Measurements from ENCODE around the gene DOCK2.

The DOCK2 gene

GRCh38 chr5:169913479-169913878 is 276.4 kb downstream of the DOCK2 start:
- no peak for DNase-seq (ENCODE audit: low spot score)
- no peak for TF ChIP-seq CTCF (IDR thresholded peaks at IDR 0.05; ENCODE audit: extremely low read depth, missing control alignments)

- DNase-seq (ENCODE audit: low spot score) = no peak
- TF ChIP-seq CTCF (IDR thresholded peaks at IDR 0.05; ENCODE audit: extremely low read depth, missing control alignments) = no peak
These were observed 277.7 kb downstream of the DOCK2 start for GRCh38 chr5:169914766-169915165.

- DNase-seq (ENCODE audit: low spot score) = no peak
- TF ChIP-seq CTCF (IDR thresholded peaks at IDR 0.05; ENCODE audit: extremely low read depth, missing control alignments) = no peak
These were observed 280.4 kb downstream of the DOCK2 start for GRCh38 chr5:169917500-169917899.

- TF ChIP-seq CTCF (IDR thresholded peaks at IDR 0.05; ENCODE audit: extremely low read depth, missing control alignments) = no peak
- no peak for DNase-seq (ENCODE audit: low spot score)
These were observed 281.2 kb downstream of the DOCK2 start for GRCh38 chr5:169918228-169918627.

GRCh38 chr5:169920474-169920873 is 283.4 kb downstream of the DOCK2 start:
- TF ChIP-seq CTCF (IDR thresholded peaks at IDR 0.05; ENCODE audit: extremely low read depth, missing control alignments) = no peak
- DNase-seq (ENCODE audit: low spot score) = no peak

- no peak for TF ChIP-seq CTCF (IDR thresholded peaks at IDR 0.05; ENCODE audit: extremely low read depth, missing control alignments)
- no peak for DNase-seq (ENCODE audit: low spot score)
These were observed 284.3 kb downstream of the DOCK2 start for GRCh38 chr5:169921384-169921783.

GRCh38 chr5:169921949-169922348 is 284.9 kb downstream of the DOCK2 start:
- no peak for DNase-seq (ENCODE audit: low spot score)
- TF ChIP-seq CTCF (IDR thresholded peaks at IDR 0.05; ENCODE audit: extremely low read depth, missing control alignments) = no peak
